SKM-1 (cell line): ENCODE measurements around the gene RAB31.

ENCODE experiments used
- DNase-seq: peaks from one replicate; lab custom pipeline; 2025; ENCODE audit not compliant: unreplicated experiment; lab: John Stamatoyannopoulos, UW

RAB31 gene

GRCh38 chr18:9817286-9817685 lies 109.2 kb downstream of the RAB31 start:
- no peak for DNase-seq

- DNase-seq: no peak
Observed at GRCh38 chr18:9817725-9818422, 109.8 kb downstream of the RAB31 start.

- no peak for DNase-seq
Observed at GRCh38 chr18:9818423-9818734, 110.3 kb downstream of the RAB31 start.

- no peak for DNase-seq
Observed at GRCh38 chr18:9820127-9820526, 112.0 kb downstream of the RAB31 start.

GRCh38 chr18:9820719-9821118 lies 112.6 kb downstream of the RAB31 start:
- DNase-seq: no peak

- DNase-seq: no peak
Observed at GRCh38 chr18:9822587-9823185, 114.6 kb downstream of the RAB31 start.

GRCh38 chr18:9823805-9824473 lies 115.8 kb downstream of the RAB31 start:
- no peak for DNase-seq

- no peak for DNase-seq
Observed at GRCh38 chr18:9824474-9824832, 116.4 kb downstream of the RAB31 start.

GRCh38 chr18:9824952-9825371 lies 116.9 kb downstream of the RAB31 start:
- no peak for DNase-seq

GRCh38 chr18:9825571-9826073 lies 117.5 kb downstream of the RAB31 start:
- peak; percentile 90 for DNase-seq

GRCh38 chr18:9826685-9827084 lies 118.6 kb downstream of the RAB31 start:
- peak; percentile 13 for DNase-seq

- DNase-seq: no peak
Observed at GRCh38 chr18:9827211-9827792, 119.2 kb downstream of the RAB31 start.

GRCh38 chr18:9827793-9828505 lies 119.8 kb downstream of the RAB31 start:
- peak; percentile 98 for DNase-seq

- DNase-seq: no peak
Observed at GRCh38 chr18:9828506-9829396, 120.7 kb downstream of the RAB31 start.

- no peak for DNase-seq
Observed at GRCh38 chr18:9829397-9829712, 121.3 kb downstream of the RAB31 start.

GRCh38 chr18:9831036-9831722 lies 123.1 kb downstream of the RAB31 start:
- DNase-seq: no peak

- no peak for DNase-seq
Observed at GRCh38 chr18:9831723-9832199, 123.7 kb downstream of the RAB31 start.

- no peak for DNase-seq
Observed at GRCh38 chr18:9832871-9833270, 124.8 kb downstream of the RAB31 start.

- no peak for DNase-seq
Observed at GRCh38 chr18:9834551-9834950, 126.5 kb downstream of the RAB31 start.
